Fibroblast of skin of abdomen (primary cell): ENCODE results near the gene OLIG1.

Source experiments
- DNase-seq: peaks from one replicate; pipeline ENCODE4 v3.0.0-alpha.2; 2013

The OLIG1 gene

GRCh38 chr21:33031152-33031911 is 38.6 kb upstream of the OLIG1 start:
- no peak for DNase-seq

- DNase-seq: no peak
Measured at GRCh38 chr21:33032434-33033047, 37.4 kb upstream of the OLIG1 start.

DNA sequence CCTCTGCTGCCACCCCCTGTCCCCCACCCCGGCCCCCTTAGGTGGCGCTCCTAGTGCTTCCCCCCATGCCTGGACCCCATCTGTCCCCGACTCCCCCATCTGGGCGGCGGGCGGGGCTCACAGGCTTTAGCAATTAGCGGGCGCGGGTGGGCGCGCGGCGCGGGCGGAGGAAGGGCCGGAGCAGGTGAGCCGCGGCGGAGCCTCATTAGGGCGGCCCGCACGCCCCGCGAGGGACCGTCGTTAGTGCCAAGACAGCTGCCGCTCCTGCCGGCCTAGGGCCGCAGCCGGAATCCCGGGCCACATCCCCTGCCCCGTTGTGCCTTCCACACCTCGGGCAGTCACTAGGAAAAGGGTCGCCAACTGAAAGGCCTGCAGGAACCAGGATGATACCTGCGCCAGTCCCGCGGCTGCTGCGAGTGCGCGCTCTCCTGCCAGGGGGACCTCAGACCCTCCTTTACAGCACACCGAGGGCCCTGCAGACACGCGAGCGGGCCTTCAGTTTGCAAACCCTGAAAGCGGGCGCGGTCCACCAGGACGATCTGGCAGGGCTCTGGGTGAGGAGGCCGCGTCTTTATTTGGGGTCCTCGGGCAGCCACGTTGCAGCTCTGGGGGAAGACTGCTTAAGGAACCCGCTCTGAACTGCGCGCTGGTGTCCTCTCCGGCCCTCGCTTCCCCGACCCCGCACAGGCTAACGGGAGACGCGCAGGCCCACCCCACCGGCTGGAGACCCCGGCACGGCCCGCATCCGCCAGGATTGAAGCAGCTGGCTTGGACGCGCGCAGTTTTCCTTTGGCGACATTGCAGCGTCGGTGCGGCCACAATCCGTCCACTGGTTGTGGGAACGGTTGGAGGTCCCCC is 36.6 kb upstream of the OLIG1 start:
- no peak for DNase-seq

DNA sequence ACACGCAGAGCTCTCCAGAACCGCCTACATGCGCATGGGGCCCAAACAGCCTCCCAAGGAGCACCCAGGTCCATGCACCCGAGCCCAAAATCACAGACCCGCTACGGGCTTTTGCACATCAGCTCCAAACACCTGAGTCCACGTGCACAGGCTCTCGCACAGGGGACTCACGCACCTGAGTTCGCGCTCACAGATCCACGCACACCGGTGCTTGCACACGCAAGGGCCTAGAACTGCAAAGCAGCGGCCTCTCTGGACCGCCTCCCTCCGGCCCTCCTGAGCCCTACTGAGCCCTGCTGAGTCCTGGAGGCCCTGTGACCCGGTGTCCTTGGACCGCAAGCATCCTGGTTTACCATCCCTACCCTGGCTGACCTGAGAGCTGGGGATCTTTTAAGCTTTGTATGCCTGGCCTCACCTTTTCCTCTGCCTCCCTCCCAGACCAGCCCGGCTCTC is 36.0 kb upstream of the OLIG1 start:
- DNase-seq: no peak

- DNase-seq: no peak
Measured at GRCh38 chr21:33035147-33035546, 34.8 kb upstream of the OLIG1 start.

GRCh38 chr21:33036430-33037162 is 33.3 kb upstream of the OLIG1 start:
- peak; percentile 52 for DNase-seq

DNA sequence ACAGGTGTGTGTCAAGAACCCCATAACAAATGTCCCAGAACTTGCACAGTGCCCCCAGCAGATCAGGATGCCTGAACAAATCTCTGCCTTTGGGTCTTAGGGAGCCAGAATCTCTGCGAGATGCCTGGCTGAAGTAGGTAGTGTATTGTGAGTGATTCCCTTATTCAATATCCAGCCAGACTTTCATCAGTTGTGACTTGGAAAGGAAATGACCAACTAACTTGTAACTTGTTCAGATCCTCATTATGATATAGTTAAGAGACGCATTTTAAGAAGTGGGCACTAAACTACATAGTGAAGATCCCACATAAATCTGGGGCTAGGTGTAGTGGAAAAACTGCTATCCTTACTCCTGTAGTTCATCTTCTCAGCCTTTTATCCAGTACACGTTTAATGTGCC is 32.4 kb upstream of the OLIG1 start:
- DNase-seq: no peak

- no peak for DNase-seq
Measured at GRCh38 chr21:33039536-33039935, 30.4 kb upstream of the OLIG1 start.

- DNase-seq: no peak
Measured at GRCh38 chr21:33040215-33040614, 29.7 kb upstream of the OLIG1 start.

DNA sequence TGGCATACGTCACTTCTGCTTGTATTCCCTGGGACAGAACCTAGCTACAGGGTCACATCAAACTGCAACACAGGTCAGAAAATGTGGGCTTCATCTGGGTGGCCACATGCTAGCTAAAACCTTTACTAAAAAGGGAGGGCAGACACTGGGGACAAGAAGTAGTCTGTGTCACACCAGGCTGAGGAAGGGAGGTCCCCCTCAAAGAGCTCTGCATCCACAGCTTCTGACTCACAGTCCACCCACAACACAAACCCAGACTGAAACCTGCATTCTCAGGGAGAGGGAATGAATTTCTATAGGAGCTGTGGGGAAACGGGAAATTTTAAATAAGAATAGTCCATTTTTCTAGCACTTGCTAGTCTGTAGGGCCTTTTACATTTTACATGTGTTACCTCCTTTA is 28.0 kb upstream of the OLIG1 start:
- DNase-seq: peak; percentile 17

- peak; percentile 90 for DNase-seq
Measured at GRCh38 chr21:33042812-33043211, 27.1 kb upstream of the OLIG1 start.

DNA sequence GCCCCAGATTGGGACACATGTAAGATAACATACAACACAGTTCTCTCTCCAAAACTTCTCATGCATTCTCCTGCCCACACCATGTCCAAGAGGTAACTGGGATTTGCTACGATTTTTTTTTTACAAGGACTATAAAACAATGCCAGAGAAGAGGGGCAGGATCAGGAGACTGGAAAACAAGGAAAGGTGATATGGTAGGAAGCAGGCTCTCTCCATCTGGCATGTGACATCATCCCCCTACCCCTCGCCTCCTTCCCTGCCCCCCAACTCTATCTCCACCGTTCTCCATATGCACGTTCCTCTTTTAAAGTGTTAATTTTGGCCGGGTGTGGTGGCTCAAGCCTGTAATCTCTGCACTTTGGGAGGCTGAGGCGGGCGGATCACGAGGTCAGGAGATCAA is 23.5 kb upstream of the OLIG1 start:
- no peak for DNase-seq

GRCh38 chr21:33047231-33047630 is 22.7 kb upstream of the OLIG1 start:
- DNase-seq: peak; percentile 36

DNA sequence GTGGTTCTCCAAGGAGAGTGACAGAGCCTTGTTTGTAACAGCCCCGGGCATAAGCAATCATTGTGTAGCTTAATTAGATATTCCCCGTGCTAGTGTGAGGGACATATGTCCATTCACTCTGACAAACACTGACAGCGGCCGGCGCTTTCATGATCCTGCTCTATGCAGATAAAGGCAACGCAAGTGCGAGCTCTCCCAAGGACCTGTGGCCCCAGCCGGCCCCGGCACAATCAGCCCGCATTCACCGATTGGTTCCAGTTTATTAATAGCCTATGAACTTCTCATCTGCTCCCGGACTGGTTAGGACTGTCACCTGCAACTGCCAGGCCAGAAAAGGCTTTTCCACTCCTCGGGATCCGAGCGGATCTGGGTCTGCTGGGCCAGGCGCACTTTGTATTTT is 18.0 kb upstream of the OLIG1 start:
- no peak for DNase-seq

DNA sequence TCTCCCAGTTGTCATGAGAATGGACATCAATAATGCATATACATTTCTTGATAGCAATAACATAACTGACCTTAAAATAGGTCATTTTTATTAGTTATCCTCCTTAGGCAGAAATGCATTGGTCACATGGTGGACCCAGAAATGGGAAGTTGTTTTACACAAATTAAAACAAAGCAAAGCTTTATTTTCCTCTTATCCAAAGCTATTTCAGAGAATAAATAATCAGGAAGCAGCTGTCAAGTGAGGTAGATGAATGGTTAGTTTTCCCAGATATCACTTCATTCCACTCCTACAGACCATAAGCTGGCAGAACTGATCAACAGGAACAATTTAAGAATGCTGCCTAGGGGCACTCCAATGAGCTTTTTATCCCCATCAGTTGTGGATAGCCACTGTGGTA is 16.0 kb upstream of the OLIG1 start:
- no peak for DNase-seq

DNA sequence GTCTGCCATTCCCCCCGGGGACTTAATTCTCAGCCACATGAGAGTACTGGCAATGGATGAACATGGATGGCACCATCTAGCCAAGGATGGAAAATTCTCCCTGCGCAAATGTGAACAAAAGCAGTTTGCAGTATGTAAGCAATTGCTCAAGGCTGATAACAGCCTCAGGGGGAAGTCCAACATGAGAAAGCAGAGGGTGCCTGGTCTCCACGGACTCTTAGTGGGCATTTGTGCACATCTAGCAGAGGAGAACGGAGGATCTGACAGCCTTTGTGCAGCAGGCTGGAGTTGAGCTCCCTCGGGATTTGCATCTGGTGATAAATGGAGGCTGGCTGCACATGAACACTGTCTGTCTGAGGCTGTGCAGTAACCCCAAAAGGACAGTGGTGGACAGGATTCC is 13.9 kb upstream of the OLIG1 start:
- no peak for DNase-seq

DNA sequence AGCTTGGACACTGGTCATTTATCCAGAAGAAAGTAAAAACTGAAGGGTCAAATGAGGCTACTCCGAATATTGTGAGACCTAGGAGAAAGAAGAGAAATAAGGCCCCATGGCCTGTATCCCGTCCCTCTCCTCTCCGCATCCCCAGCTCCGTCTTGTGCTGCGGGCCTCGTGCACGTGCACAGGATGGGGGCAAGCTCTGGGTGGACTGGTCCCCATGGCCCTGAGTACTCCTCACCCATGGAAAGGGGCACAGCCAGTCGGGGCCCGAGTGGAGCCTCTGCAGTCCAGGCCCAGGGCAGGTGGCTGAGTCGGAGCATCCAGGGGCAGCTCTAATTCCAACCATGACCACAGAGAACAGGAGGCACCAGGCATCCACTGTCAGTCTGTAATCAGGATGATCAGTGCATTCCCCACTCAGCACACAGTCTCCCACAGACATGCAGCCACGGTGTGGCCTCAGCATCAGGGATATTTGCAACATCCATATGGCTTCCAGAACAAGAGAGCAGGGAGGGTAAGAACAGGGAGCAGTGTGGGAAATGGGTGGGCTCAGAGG is 12.5 kb upstream of the OLIG1 start:
- DNase-seq: no peak

GRCh38 chr21:33058527-33058926 is 11.4 kb upstream of the OLIG1 start:
- no peak for DNase-seq

- DNase-seq: no peak
Measured at GRCh38 chr21:33058957-33059356, 11.0 kb upstream of the OLIG1 start.

DNA sequence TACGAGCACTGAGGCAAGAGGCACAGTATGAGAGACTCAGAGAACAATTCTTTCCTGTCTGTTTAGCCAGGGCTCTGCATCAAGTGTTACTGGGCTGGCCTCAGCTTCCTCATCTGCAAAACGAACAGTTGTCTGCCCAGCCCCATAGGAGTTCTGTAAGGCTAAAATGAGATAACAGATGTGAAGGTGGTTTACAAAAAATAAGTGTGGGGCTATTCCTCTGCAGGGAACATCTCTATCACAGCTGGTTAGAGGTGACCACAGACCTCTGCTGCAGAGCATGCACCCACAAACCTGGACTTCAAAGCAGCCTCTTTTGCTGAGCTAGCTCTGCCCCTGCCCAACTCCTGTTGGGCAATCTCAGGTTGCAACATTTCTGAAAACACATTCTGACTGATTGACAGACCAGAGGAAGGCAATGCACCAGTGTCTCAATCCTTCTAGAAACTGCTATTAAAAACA is 10.5 kb upstream of the OLIG1 start:
- no peak for DNase-seq

GRCh38 chr21:33061233-33061632 is 8.7 kb upstream of the OLIG1 start:
- DNase-seq: no peak

GRCh38 chr21:33063375-33063883 is 6.5 kb upstream of the OLIG1 start:
- no peak for DNase-seq
